LNCAP (cell line): ENCODE measurements around the gene FHOD3.

Experiments
- CTCF ChIP-seq: fragments of 450-650 bp; IDR thresholded peaks from 2 replicates; pipeline ENCODE4 v1.5.1; 2017; ENCODE audit warnings: mild to moderate bottlenecking

The FHOD3 gene

GRCh38 chr18:36702401-36703013 lies 405.0 kb downstream of the FHOD3 start:
- TF ChIP-seq CTCF, result no peak

DNA sequence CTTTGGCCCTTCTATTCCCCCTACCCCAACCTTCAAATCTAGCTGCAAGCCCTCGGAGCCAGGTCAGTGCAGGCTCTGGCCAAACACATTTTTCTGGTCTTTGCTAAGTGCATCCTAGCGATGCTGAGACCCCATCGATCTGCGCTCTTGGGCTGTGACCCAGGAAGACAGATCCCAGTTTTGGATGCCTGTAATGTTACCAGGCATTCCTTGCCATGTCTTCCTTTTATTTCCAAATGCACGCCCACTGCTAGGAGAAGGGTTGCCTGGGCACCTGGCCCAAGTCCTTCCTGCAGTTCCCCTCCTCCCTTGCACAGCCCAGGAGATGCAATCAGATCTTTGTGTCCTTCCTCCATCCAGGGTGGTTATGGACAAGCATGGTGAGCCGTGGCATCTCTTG lies 406.6 kb downstream of the FHOD3 start:
- TF ChIP-seq CTCF, result no peak

- TF ChIP-seq CTCF, result no peak
These were observed 408.8 kb downstream of the FHOD3 start for GRCh38 chr18:36706134-36706881.

DNA sequence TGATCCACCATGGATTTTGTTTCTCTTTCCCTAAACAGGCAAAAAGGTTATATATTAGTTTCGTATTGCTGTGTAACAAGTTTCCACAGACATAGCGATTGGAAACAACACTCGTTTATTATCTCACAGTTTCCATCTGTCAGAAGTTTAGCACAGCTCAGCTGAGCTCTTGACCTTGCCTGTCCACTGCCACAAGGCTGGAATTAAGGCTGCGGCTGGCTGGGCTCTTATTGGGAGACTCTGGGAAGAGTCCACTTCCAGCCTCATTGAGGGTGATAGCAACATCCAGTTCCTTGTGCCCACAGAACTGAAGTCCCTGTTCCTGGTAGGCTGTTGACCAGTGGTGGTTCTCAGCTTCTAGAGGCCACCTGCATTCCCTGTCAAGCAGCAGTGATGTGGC lies 410.9 kb downstream of the FHOD3 start:
- TF ChIP-seq CTCF, result no peak

GRCh38 chr18:36709315-36709714 lies 411.8 kb downstream of the FHOD3 start:
- TF ChIP-seq CTCF, result no peak

GRCh38 chr18:36711014-36711725 lies 413.7 kb downstream of the FHOD3 start:
- no peak for TF ChIP-seq CTCF

GRCh38 chr18:36711813-36712444 lies 414.4 kb downstream of the FHOD3 start:
- no peak for TF ChIP-seq CTCF
